ENCODE measurements around the gene RAI14.

Gene RAI14

DNA sequence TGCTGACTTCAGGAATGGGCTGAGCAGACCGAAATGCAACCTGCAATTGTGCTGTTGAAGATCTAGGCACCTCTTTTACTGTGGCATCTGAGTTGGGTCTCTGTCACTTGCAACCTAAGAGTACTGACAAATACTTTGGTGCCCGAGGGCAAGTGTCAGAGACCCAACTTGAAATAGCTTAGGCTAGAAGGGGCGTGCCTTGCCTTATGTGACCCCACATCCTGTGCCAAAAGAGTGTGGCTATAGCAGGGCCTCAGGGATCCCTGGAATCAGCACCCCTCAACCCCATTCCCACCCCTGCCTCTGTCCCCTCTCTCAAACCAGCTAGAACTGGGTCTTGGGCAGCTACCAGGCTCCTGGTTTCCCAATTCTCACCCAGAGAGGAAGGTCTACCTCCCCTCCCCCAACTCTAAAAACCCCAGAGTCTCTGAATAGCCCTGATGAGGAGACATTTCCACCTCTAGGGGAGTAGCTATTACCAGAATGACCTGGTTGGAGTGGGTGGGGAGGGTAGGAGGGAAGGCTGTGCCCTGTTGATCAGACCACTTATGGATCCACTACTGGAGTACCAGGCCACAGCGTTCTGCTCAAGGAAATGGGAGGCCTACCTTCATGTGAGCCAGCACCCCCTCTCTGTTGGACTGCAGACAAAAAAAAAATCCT is 17.5 kb downstream of the RAI14 start:
- no peak for DNase-seq (ENCODE audit: extremely low read depth, low read depth)
- H3K4me3 ChIP-seq (replicated peaks; ENCODE audit: low read depth, low read length), result no peak overlapping the region
- TF ChIP-seq, protein P1, sequence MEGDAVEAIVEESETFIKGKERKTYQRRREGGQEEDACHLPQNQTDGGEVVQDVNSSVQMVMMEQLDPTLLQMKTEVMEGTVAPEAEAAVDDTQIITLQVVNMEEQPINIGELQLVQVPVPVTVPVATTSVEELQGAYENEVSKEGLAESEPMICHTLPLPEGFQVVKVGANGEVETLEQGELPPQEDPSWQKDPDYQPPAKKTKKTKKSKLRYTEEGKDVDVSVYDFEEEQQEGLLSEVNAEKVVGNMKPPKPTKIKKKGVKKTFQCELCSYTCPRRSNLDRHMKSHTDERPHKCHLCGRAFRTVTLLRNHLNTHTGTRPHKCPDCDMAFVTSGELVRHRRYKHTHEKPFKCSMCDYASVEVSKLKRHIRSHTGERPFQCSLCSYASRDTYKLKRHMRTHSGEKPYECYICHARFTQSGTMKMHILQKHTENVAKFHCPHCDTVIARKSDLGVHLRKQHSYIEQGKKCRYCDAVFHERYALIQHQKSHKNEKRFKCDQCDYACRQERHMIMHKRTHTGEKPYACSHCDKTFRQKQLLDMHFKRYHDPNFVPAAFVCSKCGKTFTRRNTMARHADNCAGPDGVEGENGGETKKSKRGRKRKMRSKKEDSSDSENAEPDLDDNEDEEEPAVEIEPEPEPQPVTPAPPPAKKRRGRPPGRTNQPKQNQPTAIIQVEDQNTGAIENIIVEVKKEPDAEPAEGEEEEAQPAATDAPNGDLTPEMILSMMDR (IDR thresholded peaks at IDR 0.05; ENCODE audit: low read depth, low read length, missing control alignments), result no peak

DNA sequence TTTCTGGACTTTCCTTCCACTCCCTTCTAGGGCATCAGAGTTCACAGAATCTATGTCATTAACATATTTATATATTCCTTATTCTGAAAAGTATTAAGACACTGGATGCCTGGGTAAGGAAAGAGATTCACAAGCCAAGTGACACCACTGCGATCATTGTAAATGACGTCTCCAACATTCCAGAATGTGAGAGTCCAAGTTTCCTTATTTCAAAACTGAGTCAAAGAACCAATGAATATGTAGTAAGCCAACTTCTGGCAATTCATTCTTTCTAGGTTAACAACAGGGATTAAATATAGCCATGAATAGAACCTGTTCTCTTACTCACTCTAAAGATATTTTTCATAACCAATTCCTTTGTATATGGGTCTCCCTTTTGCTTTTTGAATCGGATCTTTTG is 18.1 kb downstream of the RAI14 start:
- no peak for DNase-seq (ENCODE audit: extremely low read depth, low read depth)
- no peak overlapping the region for H3K4me3 ChIP-seq (replicated peaks; ENCODE audit: low read depth, low read length)
- TF ChIP-seq, protein P1 (IDR thresholded peaks at IDR 0.05; ENCODE audit: low read depth, low read length, missing control alignments), result no peak

DNA sequence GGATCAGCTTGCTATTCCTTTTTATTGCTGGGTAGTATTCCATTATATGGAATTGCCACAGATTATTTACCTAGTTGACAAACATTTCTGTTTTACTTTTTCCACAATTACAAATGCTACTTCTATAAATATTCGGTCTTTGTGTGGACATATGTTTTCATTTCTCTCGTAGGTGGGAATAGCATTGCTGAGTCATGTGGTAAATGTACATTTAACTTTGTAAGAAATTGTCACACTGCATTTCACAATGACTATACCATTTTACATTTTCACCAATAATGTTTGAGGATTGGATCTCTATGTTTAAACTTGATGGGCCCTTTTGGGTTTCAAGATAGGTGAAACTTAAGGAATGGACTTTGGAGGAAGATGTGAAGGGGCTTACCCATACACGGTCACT is 19.7 kb downstream of the RAI14 start:
- no peak overlapping the region for H3K4me3 ChIP-seq (replicated peaks; ENCODE audit: low read depth, low read length)
- TF ChIP-seq, protein P1 (IDR thresholded peaks at IDR 0.05; ENCODE audit: low read depth, low read length, missing control alignments), result no peak
- no peak for DNase-seq (ENCODE audit: extremely low read depth, low read depth)

DNA sequence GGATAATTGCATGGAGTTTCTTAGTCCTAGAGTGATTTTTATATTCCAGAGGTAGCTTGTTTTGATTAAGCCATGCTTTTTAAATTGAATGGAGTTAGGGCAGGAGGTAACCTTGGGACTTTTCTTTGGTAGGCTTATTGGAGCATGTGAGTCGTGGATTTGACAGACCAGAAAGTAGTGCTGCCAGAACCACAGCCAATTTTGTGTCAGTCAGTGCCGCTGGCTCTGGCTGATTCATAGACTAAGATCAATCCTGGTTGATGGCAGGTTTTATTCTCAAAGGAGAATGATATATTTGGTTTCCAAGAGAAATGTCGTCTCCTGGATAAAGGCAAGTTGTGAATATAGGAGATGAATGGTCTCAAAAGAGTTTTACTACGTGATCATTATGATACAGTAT is 20.3 kb downstream of the RAI14 start:
- DNase-seq (ENCODE audit: extremely low read depth, low read depth), result no peak
- TF ChIP-seq, protein P1 (IDR thresholded peaks at IDR 0.05; ENCODE audit: low read depth, low read length, missing control alignments), result no peak
- no peak overlapping the region for H3K4me3 ChIP-seq (replicated peaks; ENCODE audit: low read depth, low read length)

DNA sequence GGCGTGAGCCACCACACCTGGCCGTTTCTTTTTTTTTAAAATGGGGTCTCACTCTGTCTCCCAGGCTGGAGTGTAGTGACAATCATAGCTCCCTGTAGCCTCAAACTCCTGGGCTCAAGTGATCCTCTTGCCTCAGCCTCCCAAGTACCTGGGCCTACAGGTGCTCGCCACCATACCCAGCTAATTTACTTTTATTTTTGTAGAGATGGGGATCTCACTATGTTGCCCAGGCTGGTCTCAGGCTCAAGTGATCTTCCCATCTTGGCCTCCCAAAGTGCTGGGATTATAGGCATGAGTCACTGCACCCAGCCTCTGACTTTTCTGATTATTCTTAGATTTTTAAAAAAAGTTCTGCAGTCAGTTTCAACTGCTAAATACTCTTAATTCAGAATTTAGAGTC is 21.3 kb downstream of the RAI14 start:
- TF ChIP-seq, protein P1 (IDR thresholded peaks at IDR 0.05; ENCODE audit: low read depth, low read length, missing control alignments), result no peak
- H3K4me3 ChIP-seq (replicated peaks; ENCODE audit: low read depth, low read length), result no peak overlapping the region
- DNase-seq (ENCODE audit: extremely low read depth, low read depth), result no peak

DNA sequence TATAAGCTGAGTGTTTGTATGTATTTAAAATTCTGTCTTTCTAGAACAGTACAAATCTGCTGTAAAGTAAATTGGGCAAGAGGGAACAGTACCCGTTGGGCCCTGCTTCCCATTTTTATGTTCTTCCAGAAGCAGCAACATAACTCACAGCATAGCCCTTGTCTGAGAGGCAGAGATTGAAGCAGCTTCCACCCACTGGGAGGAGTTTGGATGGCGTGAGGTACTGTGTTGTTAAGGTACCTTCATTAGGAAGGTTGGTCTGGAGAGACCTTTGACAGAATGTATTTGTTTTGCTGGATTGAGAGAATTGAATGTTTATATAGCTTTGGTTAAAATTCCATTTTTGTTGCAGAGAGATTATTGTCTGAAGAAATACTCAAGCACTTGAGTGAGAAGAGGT is 24.8 kb downstream of the RAI14 start:
- DNase-seq (ENCODE audit: extremely low read depth, low read depth), result no peak
- TF ChIP-seq, protein P1 (IDR thresholded peaks at IDR 0.05; ENCODE audit: low read depth, low read length, missing control alignments), result no peak
- no peak overlapping the region for H3K4me3 ChIP-seq (replicated peaks; ENCODE audit: low read depth, low read length)

All from HFF-Myc (cell line).